ENCODE data around the gene AMH.
"Not testable (repeated sequence)": the region's sequence is repeated elsewhere in the genome, so short reads cannot be mapped to it uniquely, and the experiment has no call there.

The AMH gene

DNA sequence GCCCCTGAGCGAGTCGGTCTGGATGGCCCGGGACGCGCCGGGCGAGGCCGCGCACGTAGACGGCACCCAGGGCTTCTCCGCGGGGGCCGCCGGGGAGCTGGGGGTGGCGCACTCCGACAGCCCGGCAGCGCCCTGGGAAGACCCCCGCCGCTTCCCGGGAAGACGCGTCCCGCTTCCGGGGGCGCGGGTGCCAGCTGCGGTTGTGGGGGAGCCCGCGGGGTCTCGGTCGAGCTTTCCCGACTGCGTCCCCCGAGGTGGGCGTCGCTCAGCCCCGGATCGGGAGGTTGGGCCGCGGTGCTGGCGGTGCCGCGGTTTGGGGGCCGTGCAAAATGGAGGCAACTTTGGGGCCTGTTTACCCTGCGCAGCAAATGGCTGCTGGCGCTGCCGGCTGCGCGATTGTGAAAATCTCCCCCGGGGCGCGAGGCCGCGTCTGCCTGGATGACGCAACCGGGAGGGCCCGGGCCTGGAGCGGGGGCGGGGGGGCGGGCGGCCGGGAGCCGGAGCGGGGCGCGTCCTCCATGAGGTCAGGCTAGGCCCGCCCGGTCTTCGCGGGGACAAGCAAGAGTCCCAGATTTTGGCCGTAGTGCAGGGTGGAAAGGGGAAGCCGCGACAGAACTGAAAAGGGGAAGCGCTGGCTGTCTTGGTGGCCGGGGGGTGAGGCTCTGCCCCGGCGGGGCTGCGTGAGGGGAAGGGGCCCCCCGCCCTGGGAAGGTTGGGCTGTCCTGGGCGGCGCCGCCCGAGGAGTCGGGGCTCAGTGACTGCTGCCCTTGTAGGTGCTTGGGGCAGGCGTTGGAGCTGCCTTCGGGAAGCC is 21.5 kb downstream of the AMH start:
- peak; percentile 66 for DNase-seq (ENCODE audit: low spot score)

DNA sequence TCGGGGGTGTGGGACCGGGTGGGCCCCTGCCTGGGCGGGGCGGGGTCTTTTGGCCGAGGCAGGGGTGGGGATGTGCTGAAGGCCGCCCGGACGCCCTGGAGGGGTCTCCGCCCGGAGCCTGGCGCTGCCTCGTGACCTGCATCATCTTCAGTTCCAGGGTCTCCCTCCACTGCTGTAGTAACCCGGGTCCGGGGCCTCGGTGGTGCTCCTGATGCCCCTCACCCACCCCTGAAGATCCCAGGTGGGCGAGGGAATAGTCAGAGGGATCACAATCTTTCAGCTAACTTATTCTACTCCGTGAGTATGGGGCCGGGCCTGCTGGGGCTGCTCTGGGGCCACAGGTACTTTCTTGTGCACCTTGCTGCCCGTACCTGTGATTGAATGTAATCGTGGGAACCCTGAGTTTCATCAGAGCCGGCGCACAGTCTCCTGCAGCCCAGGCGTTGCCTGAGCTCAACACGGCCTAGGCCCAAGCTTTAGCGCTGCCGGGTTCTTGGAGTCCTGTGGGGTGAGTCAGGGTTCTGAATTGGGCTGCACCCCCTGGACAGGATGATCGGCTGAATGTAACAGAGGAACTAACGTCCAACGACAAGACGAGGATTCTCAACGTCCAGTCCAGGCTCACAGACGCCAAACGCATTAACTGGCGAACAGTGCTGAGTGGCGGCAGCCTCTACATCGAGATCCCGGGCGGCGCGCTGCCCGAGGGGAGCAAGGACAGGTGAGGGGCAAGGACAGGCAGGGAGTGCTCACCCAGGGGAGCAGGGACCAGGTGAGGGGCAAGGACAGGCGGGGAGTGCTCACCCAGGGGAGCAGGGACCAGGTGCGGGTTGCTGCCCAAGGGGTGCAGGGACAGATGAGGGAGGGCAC is 22.3 kb downstream of the AMH start:
- DNase-seq (ENCODE audit: low spot score): no peak

DNA sequence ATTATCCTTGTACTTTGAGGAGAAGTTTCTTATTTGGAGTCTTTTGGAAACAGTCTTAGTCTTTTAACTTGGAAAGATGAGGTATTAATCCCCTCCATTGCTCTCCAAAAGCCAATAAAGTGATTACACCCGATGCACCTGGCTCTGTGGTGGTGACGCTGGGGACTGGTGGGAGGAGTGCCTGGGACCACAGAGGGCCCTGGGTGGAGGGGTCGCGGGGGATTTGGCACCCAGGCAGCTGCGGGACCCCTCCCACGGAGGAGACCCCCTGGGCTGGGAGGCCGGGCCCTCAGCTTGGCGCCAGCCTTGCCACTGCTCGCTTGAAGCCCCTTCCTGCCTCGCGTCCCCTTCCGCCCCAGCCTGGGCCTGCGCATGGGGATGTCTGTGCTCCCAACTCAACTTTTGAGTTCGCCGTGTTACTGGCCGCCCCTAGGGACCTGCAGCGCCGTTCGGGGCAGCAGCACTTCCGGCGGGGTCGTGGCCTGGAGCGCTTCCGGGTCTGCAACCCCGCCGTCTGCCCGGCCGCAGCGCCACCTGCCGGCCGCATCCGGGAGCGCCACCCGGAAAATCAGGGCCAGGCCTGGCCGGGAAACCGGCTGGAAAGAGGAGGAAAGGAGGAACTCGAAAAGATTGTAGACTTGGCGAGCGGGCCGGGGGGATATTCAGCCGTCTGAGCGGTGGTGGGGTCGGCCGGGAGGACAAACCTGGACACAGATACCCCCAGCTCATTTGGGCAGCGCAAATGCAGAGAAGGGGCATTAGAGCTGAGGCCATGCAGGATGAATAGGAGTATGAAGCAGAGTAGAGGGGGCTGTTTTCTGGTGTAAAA is 24.4 kb downstream of the AMH start:
- DNase-seq (ENCODE audit: low spot score): peak; percentile 89

DNA sequence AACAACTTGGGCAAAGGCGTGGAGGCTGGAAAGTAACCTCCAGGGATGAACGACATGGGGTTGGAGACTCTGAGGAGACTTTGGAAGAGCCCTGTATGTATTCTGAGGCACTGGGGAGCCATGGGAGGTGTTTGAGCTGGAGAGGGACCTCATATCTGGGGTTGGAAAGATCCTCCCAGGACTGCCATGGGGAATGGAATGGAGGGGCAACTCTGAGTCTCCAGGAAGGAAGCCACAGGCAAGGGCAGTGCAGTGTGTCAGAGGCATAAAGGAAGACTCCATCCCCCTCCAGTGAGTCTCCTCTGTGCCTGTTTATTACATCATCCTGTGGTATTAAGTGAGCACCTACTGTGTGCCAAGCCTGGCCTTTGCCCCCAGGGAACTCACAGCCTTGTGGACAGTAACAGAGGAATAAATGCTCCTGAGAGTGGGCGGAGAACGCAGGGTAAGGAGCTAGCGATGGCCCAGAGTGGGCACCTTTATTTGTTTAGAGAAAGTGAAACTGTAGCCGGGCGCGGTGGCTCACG is 25.1 kb downstream of the AMH start:
- no peak for DNase-seq (ENCODE audit: low spot score)

DNA sequence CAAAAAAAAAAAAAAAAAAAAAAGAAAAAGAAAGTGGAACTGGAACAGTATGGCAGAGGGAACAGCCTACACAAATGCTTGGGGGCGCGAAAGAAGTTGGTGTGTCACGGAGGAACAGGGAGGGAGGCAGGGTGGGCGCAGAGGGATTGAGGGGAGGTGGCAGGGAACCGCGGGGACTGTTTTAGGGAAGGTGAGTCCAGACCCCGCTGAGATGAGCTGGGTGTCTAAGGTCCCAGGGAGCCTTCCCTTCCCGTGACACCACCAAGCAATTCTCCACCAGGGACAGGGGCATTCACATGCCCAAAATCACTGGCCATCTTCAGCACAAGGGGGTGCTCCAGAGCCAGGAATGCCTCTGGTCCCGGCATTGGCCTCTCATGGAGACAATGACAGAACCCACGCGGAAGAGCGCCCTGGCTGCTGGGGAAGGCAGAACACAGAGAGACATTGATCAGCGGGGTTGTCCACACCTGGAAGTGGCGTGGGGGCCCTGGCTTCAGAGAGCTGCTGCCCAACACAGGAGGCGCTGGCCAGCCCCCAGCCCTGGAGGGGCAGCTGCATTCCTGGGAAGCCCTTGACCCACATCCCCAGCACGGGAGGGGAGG is 25.9 kb downstream of the AMH start:
- DNase-seq (ENCODE audit: low spot score): peak; percentile 72

DNA sequence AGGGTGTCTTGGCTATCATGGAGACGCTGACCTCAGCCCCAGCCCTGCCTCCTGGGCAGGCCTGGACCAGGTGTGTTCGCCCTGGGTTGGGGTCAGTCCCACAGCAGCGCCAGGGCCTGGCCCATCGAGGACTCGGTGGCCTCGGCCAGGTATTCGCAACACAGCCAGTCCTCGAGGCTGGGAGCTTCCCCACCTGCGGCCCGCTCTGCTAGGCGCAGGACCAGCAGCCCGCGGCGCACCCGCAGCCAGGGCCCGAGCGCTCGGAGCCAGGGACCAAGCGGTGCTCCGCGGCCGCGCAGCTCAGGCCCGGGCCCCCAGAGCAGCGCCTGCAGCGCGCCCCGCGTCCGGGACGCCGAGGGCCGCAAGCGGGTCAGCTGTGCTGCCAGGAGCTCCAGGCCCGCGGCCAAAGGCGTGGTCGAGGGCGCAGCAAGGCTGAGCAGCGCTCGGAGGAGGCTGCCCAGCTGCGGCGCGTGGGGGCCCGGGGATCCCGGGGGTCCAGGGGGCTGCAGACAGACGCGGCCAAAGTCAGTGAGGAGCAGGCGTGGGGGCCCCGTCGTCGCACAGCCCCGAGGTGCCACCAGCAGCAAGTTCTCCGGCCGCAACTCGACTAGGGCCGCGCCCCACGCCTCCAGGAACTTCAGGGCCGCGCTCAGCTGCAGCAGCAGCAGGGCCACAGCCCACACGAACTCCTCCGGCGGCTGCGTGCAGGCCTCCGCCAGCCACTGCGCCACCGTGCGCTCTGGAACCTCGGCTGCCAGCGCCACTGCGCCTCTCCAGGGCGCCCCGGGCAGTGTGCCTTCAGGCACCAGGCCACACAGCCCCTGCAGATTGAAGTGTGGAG is 26.7 kb downstream of the AMH start:
- DNase-seq (ENCODE audit: low spot score): no peak

DNA sequence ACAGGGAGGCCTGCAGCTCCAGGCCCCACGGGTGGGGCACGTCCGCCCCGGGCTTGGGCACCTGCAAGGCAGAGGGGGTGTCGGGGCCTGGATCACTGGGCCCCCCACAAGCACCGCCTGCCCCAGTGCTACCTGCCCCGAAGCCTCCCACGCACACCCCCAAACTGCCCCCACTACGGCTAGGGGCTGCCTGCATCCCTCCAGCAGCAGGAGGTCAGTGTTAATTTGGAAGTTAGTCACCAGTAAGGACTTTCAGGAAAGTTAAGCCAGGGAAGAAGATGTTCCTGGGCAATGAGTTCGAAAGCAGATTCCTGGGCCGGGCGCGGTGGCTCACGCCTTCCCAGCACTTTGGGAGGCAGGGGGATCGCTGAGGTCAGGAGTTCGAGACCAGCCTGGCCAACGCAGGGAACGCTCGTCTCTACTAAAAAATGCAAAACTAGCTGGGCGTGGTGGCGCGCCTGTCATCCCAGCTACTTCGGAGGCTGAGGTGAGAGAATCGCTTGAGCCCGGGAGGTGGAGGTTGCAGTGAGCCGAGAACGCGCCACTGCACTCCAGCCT is 27.4 kb downstream of the AMH start:
- no peak for DNase-seq (ENCODE audit: low spot score)

DNA sequence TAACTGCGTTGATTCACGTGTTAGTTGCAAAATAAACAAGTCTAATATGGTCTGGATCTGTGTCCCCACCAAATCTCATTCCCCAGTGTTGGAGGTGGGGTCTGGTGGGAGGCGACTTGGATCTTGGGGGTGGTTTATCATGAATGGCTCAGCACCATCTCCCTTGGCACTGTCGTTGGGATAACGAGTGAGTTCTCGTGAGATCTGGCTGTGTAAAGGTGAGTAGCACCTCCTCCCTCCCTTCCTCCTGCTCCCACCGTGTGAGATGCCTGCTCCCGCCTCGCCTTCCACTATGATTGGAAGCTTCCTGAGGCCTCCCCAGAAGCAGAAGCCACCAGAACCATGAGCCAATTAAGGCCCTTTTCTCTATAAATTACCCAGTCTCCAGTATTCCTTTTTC is 28.0 kb downstream of the AMH start:
- no peak for DNase-seq (ENCODE audit: low spot score)

DNA sequence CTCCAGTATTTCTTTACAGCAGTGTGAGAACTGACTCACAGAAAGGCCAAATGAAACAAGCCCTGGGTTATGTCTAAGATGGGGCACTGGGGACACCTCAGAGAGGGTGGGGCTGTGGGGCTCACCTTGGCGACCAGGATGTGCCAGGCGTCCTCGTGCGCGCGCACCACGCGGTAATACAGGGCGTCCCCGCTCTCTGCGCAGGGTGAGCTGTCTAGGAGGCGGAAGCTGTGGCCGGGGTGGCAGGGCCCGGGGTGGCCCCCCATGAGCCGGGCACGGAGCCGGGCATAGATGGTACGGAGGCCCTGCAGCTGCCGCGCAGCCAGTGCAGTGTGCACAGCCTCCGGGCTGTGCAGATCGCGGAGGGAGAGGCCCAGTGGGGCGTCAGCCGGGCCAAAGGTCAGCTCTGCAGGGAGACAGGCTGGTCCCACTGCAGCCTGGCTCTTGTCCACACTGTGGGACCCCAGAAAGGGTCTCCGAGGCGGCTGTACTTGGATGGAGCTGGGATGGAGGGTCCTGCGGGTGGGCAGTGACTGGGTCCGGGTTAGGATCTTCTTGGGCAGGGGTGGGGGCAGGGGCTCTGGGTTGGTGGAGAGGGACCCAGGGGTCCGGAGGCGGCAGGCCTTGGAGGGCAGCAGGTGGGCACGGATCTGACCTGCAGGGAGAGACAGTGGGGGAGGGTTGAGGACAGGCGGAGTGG is 29.5 kb downstream of the AMH start:
- DNase-seq (ENCODE audit: low spot score): no peak

DNA sequence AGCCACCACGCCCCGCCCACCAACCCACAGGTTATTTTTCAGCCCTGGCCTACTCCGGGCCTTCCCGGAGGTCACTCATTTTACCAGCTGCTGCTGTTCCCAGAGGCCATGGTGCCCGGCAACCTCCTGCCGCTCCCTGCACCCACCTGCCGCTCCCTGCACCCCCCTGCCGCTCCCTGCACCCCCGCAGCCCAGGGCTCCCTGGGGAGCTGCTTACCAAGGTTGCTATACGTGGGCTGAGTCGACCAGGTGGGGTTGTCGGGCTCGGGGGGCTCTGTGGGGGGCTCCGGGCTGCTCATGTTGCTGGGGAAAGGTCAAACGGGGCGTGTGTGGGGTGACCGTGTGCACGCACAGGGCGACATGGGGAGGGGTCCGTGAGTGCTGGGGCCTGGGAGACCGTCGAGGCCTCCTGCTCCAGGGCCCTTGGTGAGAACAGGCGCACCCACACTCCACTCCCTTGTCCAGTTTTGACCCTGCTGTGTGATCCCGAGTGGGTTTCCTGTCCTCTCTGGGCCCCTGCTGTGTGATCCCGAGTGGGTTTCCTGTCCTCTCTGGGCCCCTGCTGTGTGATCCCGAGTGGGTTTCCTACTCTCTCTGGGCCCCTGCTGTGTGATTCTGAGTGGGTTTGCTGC is 31.6 kb downstream of the AMH start:
- no peak for DNase-seq (ENCODE audit: low spot score)

DNA sequence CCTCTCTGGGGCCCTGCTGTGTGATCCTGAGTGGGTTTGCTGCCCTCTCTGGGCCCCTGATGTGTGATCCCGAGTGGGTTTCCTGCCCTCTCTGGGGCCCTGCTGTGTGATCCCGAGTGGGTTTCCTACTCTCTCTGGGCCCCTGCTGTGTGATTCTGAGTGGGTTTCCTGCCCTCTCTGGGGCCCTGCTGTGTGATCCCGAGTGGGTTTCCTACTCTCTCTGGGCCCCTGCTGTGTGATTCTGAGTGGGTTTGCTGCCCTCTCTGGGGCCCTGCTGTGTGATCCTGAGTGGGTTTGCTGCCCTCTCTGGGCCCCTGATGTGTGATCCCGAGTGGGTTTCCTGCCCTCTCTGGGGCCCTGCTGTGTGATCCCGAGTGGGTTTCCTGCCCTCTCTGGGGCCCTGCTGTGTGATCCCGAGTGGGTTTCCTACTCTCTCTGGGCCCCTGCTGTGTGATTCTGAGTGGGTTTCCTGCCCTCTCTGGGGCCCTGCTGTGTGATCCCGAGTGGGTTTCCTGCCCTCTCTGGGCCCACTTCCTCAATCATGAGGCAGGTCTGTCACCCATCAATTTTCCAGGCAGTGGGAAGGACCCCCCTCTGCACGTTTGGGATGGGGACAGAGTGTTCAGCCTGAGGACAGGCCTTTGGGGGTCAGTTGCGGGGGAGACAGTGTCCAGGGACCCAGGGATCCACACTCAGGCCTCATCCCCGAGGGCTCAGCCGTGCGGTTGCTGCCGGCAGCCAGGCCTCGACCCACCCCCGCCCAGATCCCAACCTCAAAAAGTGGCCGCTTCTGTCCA is 32.3 kb downstream of the AMH start:
- not testable (repeated sequence) for DNase-seq (ENCODE audit: low spot score)

DNA sequence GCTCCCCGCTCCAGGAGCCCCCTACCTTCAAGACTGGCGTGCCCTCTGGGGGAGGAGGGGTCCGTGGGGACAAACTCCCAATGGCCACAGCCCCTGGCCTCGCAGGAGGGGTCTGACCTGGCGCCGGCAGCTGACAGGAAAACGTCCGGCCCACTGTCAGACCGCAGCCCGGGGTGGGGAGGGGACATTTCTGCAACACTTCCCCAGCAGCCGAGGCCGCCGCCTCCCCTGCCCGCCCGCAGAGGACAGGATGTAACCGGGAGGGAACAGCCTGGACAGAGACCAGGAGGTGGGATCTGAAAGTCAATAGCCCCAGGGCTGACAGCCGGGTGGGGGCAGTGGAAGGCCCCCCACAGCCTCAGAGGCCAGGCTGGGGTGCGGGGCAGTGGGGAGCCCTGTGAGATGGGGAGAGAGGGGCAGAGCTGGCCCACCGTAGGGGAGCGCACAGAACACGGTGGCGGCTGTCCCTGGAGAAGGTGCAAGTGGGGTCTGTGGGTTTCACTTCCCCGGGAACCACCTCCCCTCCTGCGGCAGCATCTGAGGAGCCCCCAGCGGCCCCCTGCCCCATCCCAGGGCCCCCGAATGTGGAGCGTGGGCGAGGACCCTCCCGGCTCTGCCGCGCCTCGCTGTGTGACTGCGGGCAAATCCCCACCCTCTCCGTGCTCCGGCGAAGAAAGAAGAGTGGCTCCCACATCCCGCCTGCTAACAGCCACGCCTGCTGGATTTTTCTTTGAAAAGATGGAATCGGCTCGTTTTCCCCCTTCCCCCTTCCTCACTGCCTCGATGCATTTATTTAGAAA is 33.1 kb downstream of the AMH start, which contains the start of gene PEAK3:
Gene PEAK3 (minus strand): TSS at position 114 of the 800 bp plus-strand sequence. CDS start 1,244 bp downstream, outside the sequence.
- no peak for DNase-seq (ENCODE audit: low spot score)

DNA sequence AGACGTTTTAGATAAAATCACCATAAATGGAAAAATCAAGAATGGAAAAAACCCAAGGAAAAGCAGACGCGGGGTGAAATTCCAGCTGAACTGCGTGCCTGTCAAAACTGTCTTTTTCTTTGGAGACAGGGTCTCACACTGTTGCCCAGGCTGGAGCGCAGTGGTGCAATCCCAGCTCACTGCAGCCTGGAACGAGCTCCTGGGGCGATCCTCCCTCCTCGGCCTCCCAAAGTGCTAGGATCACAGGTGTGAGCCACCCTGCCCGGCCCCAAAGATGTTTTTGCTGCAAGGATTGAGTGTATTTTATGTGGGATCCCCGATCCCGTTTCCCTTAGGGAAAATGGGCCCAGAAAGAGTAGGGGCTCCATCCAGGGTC is 33.7 kb downstream of the AMH start:
- no peak for DNase-seq (ENCODE audit: low spot score)

DNA sequence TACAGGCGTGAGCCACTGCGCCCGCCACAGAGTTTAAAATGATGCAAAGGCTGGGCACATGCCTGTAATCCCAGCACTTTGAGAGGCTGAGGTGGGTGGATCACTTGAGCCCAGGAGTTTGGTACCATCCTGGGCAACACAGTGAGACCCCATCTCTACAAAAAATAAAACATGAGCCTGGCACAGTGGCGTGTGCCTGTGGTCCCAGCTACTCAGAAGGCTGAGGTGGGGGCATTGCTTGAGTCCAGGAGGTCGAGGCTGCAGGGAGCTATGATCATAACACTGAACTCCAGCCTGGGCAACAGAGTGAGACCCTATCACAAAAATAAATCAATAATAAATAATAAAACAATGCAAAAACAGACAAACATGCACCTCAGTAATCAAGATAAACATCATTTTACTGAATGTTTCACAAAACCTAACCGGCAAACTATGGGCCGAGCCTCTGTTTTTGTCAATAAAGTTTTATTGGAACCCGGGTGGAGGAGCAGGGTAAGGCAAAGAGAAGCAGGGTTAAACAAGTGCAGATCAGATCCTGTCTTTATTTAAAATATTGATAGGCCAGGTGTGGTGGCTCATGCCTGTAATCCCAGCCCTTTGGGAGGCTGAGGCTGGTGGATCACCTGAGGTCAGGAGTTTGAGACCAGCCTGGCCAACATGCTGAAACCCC is 34.8 kb downstream of the AMH start:
- no peak for DNase-seq (ENCODE audit: low spot score)

DNA sequence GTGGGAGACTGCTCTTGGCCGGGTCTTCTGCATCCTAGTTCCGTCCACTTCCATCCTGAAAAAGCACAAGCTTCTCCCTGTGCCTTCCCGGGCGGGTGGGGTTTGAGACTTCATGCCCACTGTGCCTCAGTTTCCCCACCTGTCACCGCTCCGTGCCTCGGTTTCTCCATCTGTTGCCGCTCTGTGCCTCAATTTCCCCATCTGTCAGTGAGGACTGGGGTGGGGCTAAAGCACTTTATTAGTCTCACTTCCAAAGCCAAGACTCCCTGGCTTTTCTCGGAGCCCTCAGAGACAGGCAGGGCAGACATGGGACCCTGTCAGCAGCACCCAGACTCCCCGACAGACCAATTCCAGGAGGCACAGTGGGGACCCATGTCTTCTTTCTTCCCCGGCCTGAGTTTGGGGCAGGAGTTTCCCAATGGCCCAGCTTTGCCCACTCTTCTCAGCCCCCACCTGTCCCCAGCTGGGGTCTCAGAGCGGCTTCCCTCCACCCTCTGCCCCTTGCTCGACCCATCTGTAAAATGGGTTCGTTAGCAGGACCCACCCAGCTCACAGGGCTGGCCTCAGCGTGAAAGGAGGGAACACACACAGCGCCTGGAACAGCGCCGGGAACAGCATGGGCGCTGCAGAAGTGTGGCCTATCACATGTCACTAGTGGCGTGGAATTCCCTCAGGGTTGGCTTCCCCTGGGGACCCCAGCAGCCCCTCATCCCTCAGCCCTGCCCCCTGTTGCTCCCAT is 37.4 kb downstream of the AMH start:
- no peak for DNase-seq (ENCODE audit: low spot score)
